ENCODE data around the gene MDFIC2. TPM values are rescaled to one million over a fixed set of nuclear protein-coding genes. Genes with fewer than 3 reads are reported as not detected.
"Not testable (repeated sequence)": the region's sequence is repeated elsewhere in the genome, so short reads cannot be mapped to it uniquely, and the experiment has no call there.

The MDFIC2 gene
- total RNA-seq = not detected
- long read RNA-seq, donor 1 = 0 reads
- long read RNA-seq, donor 2 = 0 reads

DNA sequence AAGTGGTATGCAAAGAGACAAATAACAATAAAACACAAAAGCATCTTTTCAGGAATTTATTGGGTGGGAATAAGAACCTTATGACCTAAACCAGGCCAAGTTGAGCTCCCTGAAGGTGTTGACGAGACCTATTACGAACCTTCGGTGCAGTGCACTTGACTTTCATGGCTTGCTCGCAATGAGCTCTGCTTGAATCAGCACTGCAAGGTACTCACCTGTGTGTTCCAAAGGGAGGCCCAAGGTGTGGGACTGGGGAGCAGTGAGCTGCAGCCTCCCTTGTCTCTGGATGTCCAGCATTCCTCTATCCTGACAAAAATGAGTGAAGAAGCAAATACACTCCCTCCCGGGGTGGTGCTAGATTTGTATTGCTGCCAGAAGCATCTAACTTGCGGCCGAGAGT lies at the start of gene MDFIC2:
Gene MDFIC2 (minus strand): TSS at position 303 of the 400 bp plus-strand sequence. CDS start 665 bp downstream, outside the sequence.
- intact Hi-C loops (cut with DNase I) = no loop called here
- DNase-seq (ENCODE audit: low spot score) = no peak

DNA sequence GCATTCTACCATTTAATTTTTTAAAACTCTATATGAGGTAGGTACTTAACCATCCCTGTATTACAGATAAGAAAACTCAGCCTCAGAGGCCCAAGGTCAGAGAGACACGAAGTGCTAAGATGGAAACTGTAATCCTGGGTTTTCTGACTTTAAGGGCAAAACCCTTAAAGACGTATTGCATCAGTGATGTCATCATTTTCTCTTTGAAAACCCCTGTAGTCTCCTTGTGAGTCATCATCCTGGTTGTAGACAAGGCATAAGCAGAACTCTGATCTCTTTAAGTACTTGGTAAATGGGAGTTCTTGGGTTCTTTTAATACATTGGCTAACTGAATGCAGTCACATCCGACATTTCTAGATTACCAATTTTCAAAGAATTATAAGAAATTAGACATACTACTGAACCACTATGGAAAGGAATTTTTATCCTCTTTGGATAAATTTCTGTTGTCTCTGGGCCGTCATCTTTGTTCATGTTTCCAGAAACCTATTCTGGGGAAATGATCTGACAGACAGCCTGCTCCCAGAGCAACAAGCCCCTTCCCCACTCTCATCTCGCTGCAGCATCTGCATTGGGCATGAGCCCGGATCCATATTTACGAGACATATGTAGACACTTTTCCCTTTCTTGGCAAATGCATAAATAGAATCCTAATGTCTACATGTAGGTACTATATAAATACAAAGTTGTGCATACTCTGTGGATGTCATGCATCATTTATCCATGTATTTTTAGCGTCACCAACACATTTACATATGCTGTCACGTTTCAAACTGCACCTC lies 48.7 kb upstream of the MDFIC2 start:
- no peak for DNase-seq (ENCODE audit: low spot score)
- intact Hi-C loops (cut with DNase I) = no loop called here

DNA sequence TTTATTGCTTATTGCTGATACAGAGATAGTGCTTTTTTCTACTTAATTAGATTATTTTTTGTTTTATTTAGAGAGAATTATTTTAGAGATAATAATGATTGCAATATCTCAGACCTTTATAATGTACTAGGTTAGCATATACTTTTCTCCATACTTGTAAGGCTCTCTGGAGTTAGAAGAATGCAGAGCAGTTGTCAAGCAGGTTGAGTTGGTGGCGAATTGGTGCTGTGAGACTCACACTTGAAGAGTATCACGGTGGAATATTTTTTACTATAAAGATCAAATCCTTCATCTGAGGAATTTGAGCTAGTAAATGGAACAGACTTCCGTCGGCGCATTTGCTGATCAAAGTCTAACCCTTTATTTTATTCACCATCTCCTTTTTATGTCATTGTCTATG lies 47.3 kb upstream of the MDFIC2 start:
- no peak for DNase-seq (ENCODE audit: low spot score)
- intact Hi-C loops (cut with DNase I) = loop anchor here in 1 of 2 donors (10.0 kb wide), 1 partner anchor 295 kb away; no protein-coding TSS in a partner anchor

DNA sequence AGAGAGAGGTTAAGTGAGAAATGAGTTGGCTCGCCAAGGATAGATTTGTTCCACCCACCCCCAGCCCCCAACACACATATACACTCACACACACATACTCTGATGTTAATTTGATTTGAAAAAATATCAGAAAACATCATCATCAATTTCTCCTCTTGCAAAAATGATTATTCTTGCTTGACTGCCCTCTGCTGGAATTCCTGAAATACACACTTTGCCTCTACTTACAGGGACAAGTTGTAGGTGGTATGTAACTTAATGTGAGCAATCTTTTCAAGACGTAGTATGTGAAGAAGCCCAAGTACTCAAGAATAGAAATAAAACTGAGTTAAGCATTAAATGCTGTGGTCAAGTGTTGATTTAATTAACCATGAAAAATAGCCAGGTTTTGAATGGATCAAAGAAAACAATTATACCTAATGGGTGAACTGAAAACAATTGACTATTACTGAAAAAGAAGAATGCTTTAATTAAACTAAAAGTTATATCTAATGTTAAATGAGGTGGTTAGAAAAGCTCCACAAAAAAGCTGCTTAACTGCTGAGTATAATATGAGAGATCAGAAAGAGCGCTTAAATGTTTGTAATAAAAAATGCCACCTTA lies 46.6 kb upstream of the MDFIC2 start:
- intact Hi-C loops (cut with DNase I) = loop anchor here in 1 of 2 donors (10.0 kb wide), 1 partner anchor 294 kb away; no protein-coding TSS in a partner anchor
- DNase-seq (ENCODE audit: low spot score) = no peak

DNA sequence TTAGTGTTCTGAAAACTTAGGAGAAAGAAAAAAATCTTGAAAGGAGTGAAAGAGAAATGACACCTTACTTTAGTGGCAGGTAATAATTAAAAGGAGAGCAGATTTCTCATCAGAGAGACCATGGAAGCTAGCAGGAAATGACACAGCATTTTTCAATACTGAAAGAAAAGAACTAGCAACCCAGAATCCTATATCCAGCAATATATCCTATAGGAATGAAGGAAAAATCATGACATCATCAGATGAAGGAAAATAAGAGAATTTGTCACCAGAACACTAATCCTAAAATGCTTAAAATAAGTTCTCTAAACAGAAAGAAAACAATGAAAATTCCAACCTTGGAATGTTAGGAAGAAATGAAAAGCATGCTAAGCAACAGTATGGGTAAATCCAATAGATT lies 39.8 kb upstream of the MDFIC2 start:
- intact Hi-C loops (cut with DNase I) = loop anchor here in 1 of 2 donors (10.0 kb wide), 1 partner anchor 287 kb away; no protein-coding TSS in a partner anchor

DNA sequence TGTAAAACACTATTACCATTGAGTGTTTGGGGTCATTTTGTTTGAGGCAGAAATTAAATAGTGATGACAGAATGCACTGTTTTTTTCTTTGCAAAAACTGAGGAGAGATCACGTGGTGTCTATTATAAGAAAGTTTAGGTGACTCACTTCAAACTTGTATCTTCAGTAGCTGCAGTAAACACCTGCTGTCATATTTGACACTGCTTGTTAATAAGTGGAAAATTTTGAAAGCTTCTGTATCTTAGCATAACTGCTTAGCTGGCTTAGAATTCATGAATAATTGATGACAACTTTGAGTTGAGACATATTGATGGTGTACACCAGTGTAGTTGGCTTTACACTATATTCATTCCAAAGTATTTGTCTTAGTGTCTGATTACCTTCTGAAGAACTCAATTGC lies 29.7 kb upstream of the MDFIC2 start:
- intact Hi-C loops (cut with DNase I) = no loop called here
- DNase-seq (ENCODE audit: low spot score) = no peak

More for the DNA sequence above, 39.8 kb upstream of the MDFIC2 start:
- DNase-seq (ENCODE audit: low spot score) = no peak

DNA sequence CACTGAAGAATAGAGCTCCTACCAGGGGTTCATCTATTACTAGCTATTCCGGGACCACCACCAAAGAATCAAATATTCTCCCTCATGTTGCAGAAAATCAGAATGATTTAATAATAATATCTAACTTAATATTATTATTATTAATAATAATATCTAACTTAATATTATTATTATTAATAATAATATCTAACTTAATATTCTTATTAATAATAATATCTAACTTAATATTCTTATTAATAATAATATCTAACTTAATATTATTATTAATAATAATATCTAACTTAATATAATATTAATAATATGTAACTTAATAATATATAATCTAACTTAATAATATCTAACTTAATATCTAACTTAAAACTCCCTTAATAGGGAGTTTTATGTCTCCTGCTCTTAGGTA lies 24.4 kb upstream of the MDFIC2 start:
- intact Hi-C loops (cut with DNase I); DNase-seq (ENCODE audit: low spot score): not testable (repeated sequence)

DNA sequence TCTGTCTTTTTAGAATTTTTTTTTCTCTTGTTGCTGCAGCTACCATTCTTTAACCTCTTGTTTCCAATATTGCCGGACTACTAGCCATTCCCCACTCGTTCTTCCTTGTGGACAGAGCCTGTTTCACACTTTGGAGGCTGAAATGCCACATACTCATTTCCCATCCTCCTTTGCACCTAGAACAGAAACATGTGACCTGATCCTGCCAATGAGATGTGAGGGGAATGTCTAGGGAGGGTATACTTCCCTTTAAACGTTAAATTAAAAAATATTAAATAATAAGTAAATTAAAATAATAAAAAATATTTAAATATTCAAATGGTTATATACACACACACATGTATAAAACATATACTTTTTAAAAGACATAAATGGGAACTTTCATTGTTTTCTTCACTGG lies 20.6 kb upstream of the MDFIC2 start:
- DNase-seq (ENCODE audit: low spot score) = no peak
- intact Hi-C loops (cut with DNase I) = no loop called here

DNA sequence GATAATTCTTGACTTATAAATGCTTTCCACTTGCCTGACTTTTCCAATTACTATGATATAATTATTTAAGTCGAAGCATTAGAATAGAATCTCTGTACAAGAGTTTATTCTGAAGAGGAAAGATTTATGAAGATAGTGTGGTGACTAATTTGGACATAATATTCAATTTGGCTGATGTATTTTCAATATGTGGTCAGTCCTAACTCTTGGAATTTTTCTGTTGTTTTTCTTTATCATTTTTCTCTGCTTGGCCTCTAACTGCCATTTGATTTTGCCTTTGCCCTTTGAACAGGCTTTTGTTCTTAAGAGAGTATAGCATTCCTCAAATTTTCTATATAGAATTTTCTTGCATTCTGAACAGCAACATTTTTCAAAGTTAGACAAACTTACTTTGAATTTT lies 2.6 kb upstream of the MDFIC2 start:
- intact Hi-C loops (cut with DNase I) = no loop called here
- DNase-seq (ENCODE audit: low spot score) = no peak

DNA sequence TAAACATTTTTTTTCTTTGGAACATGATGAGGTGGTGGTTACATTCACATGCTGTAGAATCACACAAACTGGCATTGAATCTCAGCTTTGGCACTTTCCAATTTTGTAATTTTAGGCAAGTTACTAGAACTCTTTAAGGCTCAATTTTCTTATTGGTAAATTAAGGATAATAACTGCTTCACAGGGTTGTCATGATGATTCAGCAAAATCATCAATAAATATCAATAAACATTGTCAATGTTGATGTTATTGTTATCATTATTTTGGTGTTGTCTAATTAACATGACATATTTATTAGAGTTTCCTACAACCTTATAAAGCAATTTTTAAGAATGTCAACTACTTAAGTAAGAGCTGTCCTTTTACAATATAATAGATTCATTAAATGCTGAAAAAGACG lies 1.6 kb downstream of the MDFIC2 start:
- intact Hi-C loops (cut with DNase I) = no loop called here
- no peak for DNase-seq (ENCODE audit: low spot score)

DNA sequence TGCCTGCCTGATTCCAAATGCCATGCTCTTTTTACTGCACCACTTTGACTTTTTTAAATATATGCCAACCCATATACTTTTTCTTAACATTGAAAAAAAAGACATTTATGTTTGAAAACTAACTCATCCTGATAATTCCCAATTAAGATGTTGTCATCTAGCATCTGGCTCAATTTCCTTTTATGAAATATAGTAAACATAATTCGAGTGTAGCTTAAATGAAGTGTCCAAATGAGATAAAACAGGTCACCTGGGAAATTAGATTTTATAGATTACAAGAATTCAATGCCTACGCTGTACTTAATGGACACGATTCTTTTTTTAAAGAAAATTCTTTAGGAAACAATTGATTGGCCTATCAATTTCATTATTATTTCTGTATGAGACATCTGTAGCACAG lies 2.8 kb downstream of the MDFIC2 start:
- intact Hi-C loops (cut with DNase I) = no loop called here
- DNase-seq (ENCODE audit: low spot score) = no peak

DNA sequence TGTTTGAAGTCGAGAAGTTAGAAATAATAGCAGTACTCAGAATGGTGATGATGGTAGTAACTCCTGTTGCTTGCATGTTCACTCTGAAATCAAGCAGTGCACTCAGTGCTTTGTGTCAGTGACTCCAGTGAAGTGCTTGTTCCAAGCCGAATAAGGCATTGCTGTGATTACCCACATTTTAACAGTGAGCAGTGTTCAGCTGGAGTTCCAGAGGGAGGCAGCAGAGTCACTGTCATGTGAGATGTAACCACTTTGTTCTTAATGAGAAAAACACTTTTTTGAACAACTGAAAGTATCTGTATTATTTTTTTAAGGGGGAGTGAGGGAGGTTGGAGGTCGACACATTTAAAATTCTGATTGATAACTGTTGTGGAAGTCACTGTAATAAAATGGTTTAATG lies 3.7 kb downstream of the MDFIC2 start:
- intact Hi-C loops (cut with DNase I) = no loop called here
- DNase-seq (ENCODE audit: low spot score) = no peak

DNA sequence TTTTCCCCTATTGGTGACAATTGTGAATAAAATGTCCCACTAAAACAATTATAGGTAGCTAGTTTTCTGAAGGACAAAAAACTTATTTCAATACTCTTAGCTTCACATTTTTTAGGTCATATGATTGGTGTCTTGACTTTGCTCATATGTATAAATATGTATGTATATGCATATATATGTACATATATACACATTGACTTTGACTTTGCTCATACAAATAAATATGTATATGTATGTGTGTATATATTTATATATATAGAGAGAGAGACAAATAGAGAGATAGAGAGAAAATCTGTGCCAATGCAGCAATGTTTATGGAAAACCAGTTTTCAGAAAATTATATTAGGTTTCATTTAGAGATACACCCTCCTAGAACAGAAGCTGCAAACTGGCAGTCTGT lies 5.7 kb downstream of the MDFIC2 start:
- intact Hi-C loops (cut with DNase I) = no loop called here
- no peak for DNase-seq (ENCODE audit: low spot score)

DNA sequence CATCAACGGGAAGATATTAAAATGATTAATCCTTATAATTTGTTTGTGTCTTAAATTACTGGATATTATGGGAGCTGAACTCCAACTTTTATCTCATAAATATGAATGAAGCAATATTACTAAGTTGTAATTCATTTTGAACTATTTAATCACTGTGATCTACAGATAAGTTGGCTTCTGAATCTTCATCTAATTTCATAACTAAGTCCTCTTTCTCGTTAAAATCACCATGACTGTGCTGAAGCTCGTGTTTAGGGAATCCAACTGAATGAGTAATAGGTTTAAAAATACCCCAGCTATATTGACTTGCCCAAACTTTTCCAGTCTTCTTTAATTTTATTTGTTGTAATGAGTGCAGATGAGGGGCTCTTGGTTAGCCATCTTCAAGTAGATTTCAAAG lies 14.1 kb downstream of the MDFIC2 start:
- intact Hi-C loops (cut with DNase I) = no loop called here
- no peak for DNase-seq (ENCODE audit: low spot score)

DNA sequence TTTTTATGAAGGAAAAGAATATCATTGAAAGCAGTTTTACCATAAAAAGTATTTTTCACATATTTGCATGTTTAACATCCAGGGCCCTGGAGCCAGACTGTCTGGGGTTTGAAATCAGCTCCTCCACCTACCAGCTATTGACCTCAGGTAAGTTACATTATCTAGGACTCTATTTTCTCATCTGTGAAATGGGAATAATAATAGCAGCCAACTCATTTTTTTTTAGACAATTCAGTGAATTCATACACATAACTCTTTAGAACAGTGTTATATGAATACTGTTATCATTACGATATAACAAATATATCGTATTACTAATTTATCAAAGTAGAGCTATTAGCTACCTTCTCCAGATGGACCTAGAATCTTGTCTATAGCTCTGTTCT lies 21.3 kb downstream of the MDFIC2 start:
- no peak for DNase-seq (ENCODE audit: low spot score)
- intact Hi-C loops (cut with DNase I) = no loop called here

DNA sequence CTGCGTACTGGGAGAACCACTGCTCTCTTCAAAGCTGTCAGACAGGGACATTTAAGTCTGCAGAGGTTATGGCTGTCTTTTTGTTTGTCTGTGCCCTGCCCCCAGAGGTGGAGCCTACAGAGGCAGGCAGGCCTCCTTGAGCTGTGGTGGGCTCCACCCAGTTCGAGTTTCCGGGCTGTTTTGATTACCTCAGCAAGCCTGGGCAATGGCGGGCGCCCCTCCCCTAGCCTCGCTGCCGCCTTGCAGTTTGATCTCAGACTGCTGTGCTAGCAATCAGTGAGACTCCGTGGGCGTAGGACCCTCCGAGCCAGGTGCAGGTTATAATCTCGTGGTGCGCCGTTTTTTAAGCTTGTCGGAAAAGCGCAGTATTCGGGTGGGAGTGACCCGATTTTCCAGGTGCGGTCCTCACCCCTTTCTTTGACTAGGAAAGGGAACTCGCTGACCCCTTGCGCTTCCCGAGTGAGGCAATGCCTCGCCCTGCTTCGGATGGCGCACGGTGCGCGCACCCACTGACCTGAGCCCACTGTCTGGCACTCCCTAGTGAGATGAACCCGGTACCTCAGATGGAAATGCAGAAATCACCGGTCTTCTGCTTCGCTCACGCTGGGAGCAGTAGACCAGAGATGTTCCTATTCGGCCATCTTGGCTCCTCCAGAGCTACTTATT lies 21.9 kb downstream of the MDFIC2 start:
- DNase-seq (ENCODE audit: low spot score); intact Hi-C loops (cut with DNase I): not testable (repeated sequence)

DNA sequence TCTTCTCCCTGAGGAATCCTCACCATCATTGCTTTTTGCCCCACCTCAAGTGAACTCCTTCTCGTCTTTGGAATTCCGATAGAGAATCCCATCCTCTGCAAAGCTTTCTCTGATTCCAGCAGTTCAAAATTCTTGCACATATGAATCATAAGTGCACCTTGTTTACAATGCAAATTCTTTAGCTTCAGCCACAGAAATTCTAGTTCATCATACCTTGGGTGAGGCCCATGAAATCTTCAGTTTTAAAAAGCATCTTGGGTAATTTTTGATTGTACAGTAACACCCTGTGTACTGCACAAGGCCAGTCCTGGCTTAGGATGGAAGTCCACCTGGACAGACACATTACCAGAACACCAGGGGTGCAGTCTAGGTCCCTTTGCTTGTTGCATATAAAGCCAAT lies 30.8 kb downstream of the MDFIC2 start:
- intact Hi-C loops (cut with DNase I) = no loop called here
- no peak for DNase-seq (ENCODE audit: low spot score)

DNA sequence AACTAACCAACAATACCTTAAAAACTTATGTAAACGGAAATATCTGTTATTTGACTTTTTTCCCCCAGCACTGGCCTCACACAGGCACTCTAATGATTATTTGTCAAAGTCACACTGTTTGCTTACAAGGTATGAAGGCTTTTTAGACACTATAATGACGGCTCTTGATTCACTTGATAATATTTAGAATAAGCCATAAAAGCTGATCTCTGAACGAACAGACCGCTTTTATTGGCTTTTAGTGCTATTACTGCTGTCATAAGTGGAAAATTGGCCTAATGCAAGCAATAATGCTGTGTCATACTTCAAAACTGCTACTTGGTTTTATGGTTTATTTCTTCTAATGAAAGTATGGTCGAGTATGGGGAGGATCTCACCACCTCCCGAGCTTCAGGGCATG lies 35.1 kb downstream of the MDFIC2 start:
- no peak for DNase-seq (ENCODE audit: low spot score)
- intact Hi-C loops (cut with DNase I) = no loop called here

DNA sequence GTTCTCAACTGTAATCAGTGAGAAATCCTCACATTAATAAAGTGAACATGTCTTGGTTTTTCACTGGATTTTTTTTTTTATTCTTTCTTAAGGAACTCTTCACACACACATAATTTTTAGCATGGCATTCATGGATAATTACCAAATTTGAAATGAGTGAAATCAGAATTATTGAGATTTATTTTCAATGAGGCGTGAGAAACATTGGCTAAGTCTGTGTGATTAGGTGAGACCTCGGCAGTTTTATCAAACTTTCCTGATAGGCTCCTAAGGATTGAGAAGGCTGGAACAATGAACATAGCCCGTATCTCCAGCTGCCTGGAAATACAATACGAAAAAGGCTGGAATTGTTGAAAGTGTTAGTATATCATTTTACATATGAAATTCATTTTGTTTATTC lies 35.5 kb downstream of the MDFIC2 start:
- no peak for DNase-seq (ENCODE audit: low spot score)
- intact Hi-C loops (cut with DNase I) = no loop called here

DNA sequence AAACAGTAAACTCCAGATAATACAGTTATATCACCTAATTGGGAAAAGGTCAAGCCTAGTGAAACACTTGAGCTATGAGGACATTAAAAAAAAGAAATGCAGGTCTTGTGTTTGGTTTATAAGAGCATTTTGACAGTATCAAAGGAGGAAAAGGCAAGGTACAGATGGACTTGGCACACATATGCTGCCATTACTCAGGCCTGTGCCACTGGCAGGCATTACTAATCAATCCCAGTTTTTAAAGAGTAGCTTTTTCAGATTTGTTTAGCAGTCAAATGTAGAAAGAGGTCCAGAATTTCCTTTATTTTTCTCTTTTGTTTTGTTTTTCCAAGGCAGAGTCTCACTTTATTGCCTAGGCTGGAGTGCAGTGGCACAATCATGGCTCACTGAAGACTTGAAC lies 38.9 kb downstream of the MDFIC2 start:
- intact Hi-C loops (cut with DNase I) = no loop called here
- no peak for DNase-seq (ENCODE audit: low spot score)

All from posterior vena cava (tissue), 2 donors.